Endodermal cell (in vitro differentiated cells): ENCODE data around the gene PRRX1. TPM values are rescaled to one million over a fixed set of nuclear protein-coding genes. Genes with fewer than 3 reads are reported as not detected.

Experiments
- DNase-seq: peaks from one replicate; pipeline ENCODE4 v3.0.0-alpha.2; 2017
- H3K27ac ChIP-seq: 2 replicates; pipeline ENCODE4 v1.5.1; 2013; ENCODE audit warnings: mild to moderate bottlenecking, low read depth, low read length, moderate library complexity
- H3K27me3 ChIP-seq: 2 replicates; pipeline ENCODE4 v1.6.1; 2013; ENCODE audit warnings: mild to moderate bottlenecking, low read length, moderate library complexity; ENCODE audit not compliant: insufficient read depth, control insufficient read depth, poor library complexity, severe bottlenecking
- H3K36me3 ChIP-seq: 2 replicates; pipeline ENCODE4 v1.7.0; 2013; ENCODE audit warnings: mild to moderate bottlenecking, low read length, moderate library complexity; ENCODE audit not compliant: control insufficient read depth, insufficient read depth
- H3K4me1 ChIP-seq: one replicate; pipeline ENCODE4 v1.7.0; 2013; ENCODE audit warnings: low read length; ENCODE audit not compliant: control insufficient read depth, insufficient read depth
- H3K4me3 ChIP-seq: 2 replicates; pipeline ENCODE4 v1.5.1; 2013; ENCODE audit warnings: mild to moderate bottlenecking, low read length, moderate library complexity
- H3K9ac ChIP-seq: 2 replicates; pipeline ENCODE4 v1.6.1; 2013; ENCODE audit warnings: mild to moderate bottlenecking, low read length, moderate library complexity; ENCODE audit not compliant: poor library complexity, severe bottlenecking; ENCODE audit errors: extremely low read depth
- H3K9me3 ChIP-seq: 2 replicates; pipeline ENCODE4 v1.6.1; 2013; ENCODE audit warnings: mild to moderate bottlenecking, low read length, moderate library complexity; ENCODE audit not compliant: control insufficient read depth
- H3K27ac Mint-ChIP-seq: 2 replicates; pipeline ENCODE4 v1.8.0; 2020; ENCODE audit warnings: mixed read lengths
- H3K27me3 Mint-ChIP-seq: 2 replicates; pipeline ENCODE4 v1.8.0; 2021; ENCODE audit warnings: mild to moderate bottlenecking, mixed read lengths; ENCODE audit not compliant: insufficient read depth
- H3K36me3 Mint-ChIP-seq: 2 replicates; pipeline ENCODE4 v1.8.0; 2020; ENCODE audit warnings: low read depth, mixed read lengths
- H3K4me1 Mint-ChIP-seq: 2 replicates; pipeline ENCODE4 v1.8.0; 2020; ENCODE audit warnings: mixed read lengths
- H3K4me3 Mint-ChIP-seq: 2 replicates; pipeline ENCODE4 v1.8.0; 2020; ENCODE audit warnings: mild to moderate bottlenecking, moderate library complexity, mixed read lengths
- H3K9me3 Mint-ChIP-seq: 2 replicates; pipeline ENCODE4 v1.8.0; 2020; ENCODE audit warnings: mild to moderate bottlenecking, mixed read lengths
- WGBS, 2 experiments: methylation state at CpG; one replicate each; pipeline versions ENCODE4 v1.1.5 to v1.1.7; 2013; ENCODE audit warnings: missing lambda C conversion rate in 2 of 2, mixed read lengths in 1 of 2; ENCODE audit not compliant: insufficient coverage in 1 of 2, insufficient read length in 1 of 2; 5-methylcytosine and 5-hydroxymethylcytosine counted together
- total RNA-seq, 2 donors: library from RNA; stranded (reverse); fragmentation: NEBNext Ultra II Directional in 1 of 2; extraction: Animal tissue kit (Norgen Biotek cat#: 25700) in 1 of 2; gene quantifications; 2 replicates in 1 of 2; 3 replicates in 1 of 2; pipeline ENCODE4 v1.2.1, GENCODE V29; 2021
- TF ChIP-seq, protein P1 (sequence below): fragments of 200-600 bp; sonication (generic); conservative IDR thresholded peaks from 2 replicates; pipeline ENCODE4 v1.5.0; 2021; ENCODE audit warnings: antibody characterized with exemption, mild to moderate bottlenecking

Gene PRRX1
- total RNA-seq, 2 donors from 2014 or later, result not detected

DNA sequence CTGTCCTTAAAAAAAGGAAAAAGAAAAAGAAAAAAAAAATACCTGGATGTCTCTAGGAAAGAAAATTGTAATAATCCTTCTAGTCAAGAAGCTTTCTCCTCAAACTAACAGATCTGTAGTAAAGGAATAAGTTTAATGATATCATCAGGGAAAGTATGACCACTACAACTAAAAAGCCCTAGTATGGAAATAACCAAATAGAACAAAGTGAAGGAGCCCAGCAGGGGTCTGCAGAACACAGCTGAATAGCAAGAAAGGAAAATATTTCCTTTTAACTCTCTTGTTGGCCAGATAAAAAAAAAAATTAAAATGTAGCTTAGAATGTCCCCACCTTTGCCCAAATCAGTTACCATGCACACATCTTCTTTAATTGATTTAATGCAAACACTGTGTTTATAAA lies 43.2 kb downstream of the PRRX1 start:
- Histone ChIP-seq H3K27me3 (no peaks in the 10 kb centered on the region), H3K36me3 (no peaks in the 10 kb centered on the region), H3K4me3 (no peak overlapping the region), H3K9me3 (no peaks in the 10 kb centered on the region), H3K27ac (no peak overlapping the region), H3K4me1 (no peaks in the 10 kb centered on the region), H3K9ac (no peak overlapping the region)
- Mint-ChIP-seq H3K36me3 (no peaks in the 10 kb centered on the region), H3K27me3 (no peaks in the 10 kb centered on the region), H3K9me3 (no peaks in the 10 kb centered on the region), H3K4me3 (no peak overlapping the region), H3K27ac (no peak overlapping the region), H3K4me1 (no peaks in the 10 kb centered on the region)
- TF ChIP-seq, protein P1, sequence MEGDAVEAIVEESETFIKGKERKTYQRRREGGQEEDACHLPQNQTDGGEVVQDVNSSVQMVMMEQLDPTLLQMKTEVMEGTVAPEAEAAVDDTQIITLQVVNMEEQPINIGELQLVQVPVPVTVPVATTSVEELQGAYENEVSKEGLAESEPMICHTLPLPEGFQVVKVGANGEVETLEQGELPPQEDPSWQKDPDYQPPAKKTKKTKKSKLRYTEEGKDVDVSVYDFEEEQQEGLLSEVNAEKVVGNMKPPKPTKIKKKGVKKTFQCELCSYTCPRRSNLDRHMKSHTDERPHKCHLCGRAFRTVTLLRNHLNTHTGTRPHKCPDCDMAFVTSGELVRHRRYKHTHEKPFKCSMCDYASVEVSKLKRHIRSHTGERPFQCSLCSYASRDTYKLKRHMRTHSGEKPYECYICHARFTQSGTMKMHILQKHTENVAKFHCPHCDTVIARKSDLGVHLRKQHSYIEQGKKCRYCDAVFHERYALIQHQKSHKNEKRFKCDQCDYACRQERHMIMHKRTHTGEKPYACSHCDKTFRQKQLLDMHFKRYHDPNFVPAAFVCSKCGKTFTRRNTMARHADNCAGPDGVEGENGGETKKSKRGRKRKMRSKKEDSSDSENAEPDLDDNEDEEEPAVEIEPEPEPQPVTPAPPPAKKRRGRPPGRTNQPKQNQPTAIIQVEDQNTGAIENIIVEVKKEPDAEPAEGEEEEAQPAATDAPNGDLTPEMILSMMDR, result no peak
- no peak for DNase-seq

DNA sequence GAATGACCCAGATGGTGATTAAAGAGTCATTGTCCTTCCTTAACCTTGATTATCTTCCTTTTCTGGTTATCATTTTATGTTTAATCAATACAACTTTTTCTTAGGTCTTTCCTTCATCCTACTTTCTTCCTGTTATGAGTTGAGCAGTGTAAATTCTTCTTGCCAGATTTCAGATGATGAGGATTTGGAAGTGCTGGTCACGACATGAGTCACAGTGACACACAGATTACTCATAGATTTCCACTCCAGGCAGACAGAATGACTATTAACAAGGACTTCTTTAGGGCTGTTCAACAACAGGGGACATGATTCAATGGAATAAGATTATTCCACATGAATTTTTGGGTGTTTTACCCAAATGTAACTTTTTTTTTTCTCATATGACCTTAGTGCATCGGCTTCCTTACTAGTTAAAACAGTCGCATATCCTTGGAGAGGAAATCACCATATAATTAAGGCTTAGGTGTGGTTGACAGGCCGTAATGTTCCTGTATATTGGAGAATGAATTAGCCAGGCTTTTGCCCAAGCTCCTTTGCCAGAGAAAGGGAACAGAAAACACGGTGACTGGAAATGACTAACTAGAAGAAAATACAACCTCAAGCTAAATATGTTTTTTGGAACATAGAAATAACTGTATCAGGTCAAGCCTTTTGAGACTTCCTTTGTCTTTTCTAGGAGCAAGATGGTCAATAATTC lies 44.2 kb downstream of the PRRX1 start:
- Mint-ChIP-seq H3K36me3 (no peaks in the 10 kb centered on the region), H3K27ac (no peak overlapping the region), H3K4me1 (no peaks in the 10 kb centered on the region), H3K27me3 (no peaks in the 10 kb centered on the region), H3K9me3 (no peaks in the 10 kb centered on the region), H3K4me3 (no peak overlapping the region)
- no peak overlapping the region for H3K27ac ChIP-seq
- no peak for DNase-seq
- H3K9ac ChIP-seq, result no peak overlapping the region
- TF ChIP-seq, protein P1, result no peak
- no peaks in the 10 kb centered on the region for H3K4me1 ChIP-seq
- 74 to 87% methylated on average over 2 to 5 of the region's 5 CpGs for WGBS, 2 experiments
- no peaks in the 10 kb centered on the region for H3K9me3 ChIP-seq
- H3K36me3 ChIP-seq, result no peaks in the 10 kb centered on the region
- H3K4me3 ChIP-seq, result no peak overlapping the region
- no peaks in the 10 kb centered on the region for H3K27me3 ChIP-seq

DNA sequence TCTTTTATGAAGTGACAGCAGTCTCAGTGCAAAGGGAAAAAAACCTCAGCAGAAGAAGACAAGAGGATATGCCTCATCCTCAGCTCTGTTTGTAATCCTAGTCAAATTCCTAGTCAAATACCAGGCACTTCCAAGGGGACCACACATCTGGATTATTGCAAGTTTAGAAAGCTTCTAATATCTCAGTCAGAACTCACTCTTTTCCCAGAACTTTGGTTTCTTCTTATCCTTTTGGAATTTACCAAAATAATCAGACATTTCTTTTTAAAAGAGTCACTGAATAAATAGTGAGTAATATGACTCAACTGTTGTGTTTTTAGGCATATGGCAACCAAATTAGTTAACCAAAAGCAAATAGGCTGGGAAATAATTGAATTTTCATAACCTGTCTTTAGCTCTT lies 47.8 kb downstream of the PRRX1 start:
- Histone ChIP-seq H3K27me3 (no peaks in the 10 kb centered on the region), H3K4me3 (no peak overlapping the region), H3K4me1 (no peaks in the 10 kb centered on the region), H3K27ac (no peak overlapping the region), H3K9ac (no peak overlapping the region), H3K9me3 (no peaks in the 10 kb centered on the region), H3K36me3 (no peaks in the 10 kb centered on the region)
- Mint-ChIP-seq H3K9me3 (no peaks in the 10 kb centered on the region), H3K36me3 (no peaks in the 10 kb centered on the region), H3K27ac (no peak overlapping the region), H3K4me3 (no peak overlapping the region), H3K4me1 (no peaks in the 10 kb centered on the region), H3K27me3 (no peaks in the 10 kb centered on the region)
- no peak for DNase-seq
- TF ChIP-seq, protein P1, result no peak
